HG03558 (cell line): Measurements from ENCODE around the gene DLGAP3.

Experiments
- ATAC-seq: cut with Tn5 transposase; IDR thresholded peaks from one replicate; pipeline ENCODE4 v1.9.1; 2021; ENCODE audit warnings: moderate number of reproducible peaks; ENCODE audit not compliant: unreplicated experiment; ENCODE audit errors: extremely low read depth

The DLGAP3 gene

DNA sequence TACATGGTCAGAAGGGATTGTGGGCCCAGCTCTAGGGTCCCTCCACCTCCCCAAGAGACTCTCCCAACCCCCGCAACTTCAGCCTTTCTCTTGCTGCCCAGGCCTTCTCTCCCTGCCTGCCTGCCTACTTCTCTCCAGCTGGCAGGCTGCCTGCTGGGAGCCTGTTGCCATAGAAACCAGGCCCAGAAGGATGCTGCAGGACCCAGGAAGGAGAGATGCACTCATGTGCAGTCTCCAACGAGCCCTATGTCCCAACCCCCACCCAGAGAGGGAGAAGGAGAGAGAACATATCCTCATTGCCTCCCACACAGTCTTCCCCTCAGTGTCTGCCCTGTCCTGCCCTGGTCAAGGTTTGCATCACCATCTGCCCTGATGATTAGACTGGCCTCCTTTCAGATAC, 59.1 kb downstream of the DLGAP3 start:
- no peak for ATAC-seq

DNA sequence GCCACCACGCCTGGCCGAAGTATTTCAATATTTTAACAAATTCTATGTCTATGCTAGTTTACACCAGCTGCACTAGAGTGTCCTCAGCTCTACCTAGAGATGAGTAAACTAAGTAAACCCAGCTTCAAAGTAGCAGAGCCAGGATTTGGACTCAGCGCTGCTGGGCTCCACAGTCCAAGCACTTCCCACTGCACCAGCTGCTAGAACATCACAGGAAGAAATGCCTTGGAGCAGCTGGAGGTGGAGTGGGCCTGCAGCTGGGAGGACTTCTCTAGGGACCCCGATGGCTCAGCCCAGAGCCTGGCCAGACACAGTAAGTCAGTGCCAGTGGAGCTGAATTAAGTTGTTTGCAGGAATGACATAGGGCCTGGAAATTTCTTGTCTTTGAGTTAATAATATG, 59.7 kb downstream of the DLGAP3 start:
- ATAC-seq = no peak

DNA sequence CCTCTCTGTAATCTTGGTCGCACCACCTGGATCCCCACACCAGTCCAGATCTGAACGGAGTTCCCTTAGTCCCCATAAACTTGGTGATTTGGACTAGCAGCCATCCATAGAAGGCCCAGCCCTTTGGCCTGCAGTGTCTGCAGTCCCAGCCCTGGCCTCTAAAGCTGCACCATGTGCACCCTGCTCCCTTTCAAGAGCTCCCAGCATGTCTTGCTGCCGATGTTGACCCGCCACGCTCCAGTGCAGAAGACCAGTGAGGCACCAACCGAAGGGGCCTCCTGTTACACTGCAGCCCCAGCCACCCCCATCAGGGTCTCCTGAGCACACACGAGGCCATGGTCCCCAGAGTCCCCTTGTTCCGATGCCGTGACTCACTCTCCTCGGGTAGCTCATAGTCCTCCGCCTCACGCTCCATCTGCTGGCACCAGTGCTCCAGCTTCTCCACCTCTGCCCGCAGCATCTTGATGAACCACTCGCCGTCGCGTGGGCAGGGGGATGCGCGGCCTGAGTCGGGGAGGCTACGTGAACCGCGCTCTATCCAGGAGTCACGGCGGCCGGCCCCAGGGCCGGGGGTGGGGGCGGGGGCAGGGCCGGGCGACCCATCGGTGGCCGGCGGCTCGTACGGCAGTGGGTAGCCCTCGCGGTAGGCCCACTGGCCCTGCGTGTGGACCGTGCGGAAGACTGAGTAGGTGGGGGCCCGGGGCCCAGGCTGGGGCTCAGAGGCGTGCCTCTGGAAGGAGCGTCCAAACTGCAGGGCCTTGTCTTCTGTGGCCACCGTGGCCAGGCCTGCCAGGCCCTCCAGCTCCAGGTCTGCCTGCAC, 61.0 kb downstream of the DLGAP3 start:
- ATAC-seq = no peak

DNA sequence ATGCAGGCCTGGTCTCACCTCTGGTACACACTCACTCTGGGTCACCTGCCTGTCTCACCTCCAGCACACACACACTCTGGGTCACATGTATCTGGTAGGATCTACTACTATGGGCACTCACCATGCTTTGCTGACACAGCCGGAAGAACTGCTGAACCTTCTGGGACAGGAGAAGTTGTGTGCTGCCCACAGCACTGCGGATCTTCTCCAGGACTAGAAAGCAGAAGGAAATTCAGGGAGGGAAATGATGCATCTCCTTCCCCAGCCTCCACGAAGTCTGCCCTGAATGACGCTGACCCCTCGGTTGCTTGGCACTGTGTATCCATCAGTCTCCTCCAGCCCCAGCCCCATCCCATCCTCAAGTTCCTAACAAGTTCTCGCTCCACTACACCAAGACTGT, 62.0 kb downstream of the DLGAP3 start:
- ATAC-seq = no peak

DNA sequence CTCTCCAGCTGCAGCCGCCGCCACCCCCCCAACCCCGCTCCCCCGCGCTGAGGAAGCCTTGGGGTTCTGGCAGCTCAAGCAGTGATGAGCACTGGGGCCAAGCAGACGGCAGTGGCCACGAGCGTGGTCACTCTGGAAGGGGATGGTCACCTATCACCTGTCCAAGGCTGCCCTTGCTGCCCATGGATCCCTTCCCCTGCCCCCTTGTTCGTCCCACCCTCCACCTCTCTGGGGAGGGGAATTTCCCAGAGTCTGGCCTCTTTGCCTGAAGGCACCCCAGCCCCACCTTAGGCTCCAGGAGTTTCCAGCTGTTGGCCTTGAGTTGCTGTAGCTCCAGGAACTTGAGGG, 62.7 kb downstream of the DLGAP3 start:
- no peak for ATAC-seq

DNA sequence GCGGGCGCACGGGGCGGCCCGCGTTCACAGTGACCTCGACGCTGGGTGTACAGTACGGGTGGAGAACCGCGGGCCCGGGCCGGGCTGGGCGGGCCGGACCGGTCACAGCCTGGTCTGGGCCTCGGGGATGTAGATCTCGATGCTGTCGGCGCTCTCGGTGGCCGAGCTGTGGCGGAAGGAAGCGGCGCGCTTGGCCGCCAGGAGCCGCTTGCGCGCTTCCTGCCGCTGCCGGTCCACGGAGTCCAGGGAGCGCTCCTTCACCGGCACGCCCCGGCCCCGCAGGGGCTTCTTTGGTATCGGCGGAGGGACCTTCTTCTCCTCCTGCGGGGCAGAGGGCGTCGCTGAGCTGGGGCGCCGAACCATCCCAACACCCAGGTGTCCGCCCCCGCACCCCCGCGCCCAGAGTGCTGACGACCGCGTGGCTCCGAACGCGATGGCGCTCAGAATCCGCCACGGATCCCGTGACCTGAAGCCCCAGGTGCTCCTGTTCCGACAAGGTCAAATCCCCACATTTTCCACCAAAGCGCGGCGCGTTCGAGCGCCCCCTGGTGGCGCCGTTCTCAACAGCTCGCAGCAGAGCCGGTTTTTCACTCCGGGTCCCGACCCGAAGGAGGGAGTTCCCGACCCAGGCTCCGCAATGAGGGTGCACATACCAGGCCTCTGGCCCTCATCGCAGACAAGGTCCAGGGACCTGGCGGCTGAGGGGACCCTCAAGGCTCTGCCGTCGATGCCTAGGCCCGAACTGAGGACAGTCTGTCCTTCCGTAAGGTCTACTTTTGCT, 63.3 kb downstream of the DLGAP3 start:
- ATAC-seq = no peak

DNA sequence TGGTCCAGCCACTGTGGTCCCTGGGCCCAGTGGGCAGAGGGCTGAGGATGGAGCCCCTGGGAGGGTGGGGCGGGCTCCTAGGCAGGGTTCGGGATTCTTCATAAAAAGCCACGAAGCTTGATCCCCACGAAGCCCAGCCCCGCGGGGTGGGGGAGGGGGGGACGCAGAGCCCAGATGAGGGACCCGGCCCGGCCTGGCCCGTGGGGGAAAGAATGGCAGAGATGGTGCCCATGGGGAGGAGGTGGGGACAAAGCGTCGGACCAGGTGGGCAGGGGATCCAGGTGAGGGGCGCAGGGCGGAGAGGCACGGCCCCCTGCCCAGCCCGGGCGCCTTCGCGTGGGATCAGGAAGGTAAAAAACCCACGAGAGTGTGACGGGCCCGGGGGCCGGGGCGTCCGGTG, 63.9 kb downstream of the DLGAP3 start:
- ATAC-seq = no peak

DNA sequence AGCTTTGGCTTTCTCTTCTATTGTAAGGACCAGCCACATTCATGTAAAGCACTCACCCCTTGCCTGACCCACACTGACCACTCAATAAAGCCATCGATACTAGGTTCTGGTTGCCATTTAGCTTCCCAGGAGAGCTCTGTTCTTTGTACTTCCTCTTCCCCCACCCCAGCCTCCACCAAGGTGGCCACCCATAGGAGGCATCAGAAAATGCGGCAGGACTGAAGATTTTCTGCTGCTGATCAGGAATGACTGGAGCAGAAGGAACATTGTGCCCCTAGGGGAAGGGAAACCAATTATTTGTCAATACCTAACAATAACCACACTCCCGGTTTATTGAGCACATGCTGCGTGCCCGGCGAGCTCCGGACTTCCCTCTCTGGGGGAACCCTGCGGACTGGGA, 64.7 kb downstream of the DLGAP3 start:
- no peak for ATAC-seq

DNA sequence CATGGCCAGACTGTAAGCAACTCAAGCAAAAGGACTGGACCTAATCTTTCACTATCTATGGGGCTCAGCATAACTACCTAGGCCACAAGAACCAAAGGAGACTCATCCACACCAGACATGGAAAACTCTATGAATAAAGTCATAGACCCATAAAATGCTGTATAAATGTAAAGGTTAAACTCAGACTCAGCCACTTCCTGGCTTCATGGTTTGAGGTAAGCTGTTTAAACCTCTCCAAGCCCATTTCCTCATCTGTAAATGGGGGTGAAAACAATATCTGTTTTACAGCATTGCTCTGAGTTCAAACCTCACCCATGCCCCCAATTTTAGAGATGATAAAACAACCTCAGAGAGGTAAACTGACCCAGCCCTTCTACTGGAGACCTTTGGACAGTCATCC, 65.9 kb downstream of the DLGAP3 start:
- ATAC-seq = no peak

DNA sequence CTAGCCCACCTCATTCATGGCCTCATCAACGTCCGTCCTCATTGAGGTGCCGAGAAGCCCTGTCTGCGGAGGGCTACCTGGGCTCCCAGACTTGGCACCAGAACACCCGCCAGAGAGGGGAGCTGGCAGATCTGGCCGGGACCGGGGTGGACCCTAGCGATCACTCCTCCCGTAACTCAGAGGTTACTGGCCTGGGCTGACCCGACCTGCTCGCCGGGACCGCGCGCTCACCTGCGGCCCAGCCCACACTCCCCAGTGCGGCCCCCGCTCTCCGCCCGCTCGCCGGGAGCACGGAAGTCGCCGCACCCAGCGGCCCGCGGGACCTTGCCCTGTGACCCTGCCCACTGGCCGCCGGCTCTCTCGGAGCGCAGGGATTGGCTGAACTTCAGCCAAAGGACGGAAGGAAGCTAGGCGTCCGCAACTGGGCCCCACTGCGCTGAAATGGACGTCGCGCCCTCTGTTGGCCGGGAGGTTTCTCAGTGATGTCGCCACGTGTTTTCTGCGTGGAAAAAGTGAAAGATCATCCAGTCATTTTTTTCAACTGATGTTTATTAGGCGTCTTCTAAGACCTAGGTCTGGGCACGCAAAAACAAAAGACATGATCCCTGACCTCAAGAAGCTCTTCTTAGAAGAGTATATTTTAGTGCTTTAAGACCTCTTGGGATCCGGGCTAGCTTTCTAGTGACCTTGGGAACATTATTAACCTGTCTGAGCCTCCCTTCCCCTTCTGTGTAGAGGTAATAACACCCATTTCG, 69.8 kb downstream of the DLGAP3 start, which contains the start of gene SMIM12:
TSS of gene SMIM12 (minus strand) at position 304 of the 755 bp plus-strand sequence. CDS start 3,772 bp downstream, outside the sequence.
- ATAC-seq = peak; percentile 81

DNA sequence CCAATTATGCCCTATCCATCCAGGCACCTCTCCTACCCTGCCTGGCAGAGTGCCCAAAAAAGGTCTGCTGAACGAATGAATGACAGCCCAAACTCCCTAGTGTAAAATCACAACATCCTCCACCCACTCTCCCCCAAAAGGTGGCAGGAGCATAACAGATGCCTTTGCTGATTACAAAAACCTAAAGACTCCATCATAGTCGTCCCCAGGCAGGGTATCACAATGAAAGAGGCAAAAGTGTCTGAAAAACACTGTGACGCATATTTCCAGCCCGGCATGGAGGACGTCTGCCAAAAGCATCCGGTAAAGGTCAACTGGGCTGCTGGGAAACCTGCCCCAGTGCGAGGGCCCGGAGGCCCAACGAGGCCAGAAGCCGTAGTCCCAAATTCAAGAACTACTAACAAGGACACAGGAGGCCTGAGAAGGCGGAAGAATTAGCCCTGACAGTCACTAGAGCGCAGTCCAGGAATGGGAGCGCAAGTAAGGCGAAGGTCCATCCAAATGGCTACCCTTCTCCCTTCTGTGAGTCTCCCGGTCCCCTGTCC, 70.5 kb downstream of the DLGAP3 start:
- ATAC-seq = no peak

DNA sequence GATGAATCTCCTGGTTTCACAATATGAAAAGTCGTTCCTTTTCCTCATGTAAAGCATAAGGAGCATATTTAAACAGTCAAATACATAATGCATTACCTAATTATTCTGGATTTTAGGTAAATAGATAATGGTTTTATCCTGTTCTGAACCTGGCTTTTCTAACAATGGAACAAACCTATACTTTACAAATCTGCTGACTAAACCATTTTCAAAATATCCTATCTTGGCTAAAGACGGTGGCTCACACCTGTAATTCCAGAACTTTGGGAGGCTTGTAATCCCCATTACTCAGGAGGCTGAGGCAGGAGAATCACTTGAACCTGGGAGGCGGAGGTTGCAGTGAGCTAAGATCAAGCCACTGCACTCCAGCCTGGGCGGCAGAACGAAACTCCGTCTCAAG, 72.8 kb downstream of the DLGAP3 start:
- no peak for ATAC-seq

DNA sequence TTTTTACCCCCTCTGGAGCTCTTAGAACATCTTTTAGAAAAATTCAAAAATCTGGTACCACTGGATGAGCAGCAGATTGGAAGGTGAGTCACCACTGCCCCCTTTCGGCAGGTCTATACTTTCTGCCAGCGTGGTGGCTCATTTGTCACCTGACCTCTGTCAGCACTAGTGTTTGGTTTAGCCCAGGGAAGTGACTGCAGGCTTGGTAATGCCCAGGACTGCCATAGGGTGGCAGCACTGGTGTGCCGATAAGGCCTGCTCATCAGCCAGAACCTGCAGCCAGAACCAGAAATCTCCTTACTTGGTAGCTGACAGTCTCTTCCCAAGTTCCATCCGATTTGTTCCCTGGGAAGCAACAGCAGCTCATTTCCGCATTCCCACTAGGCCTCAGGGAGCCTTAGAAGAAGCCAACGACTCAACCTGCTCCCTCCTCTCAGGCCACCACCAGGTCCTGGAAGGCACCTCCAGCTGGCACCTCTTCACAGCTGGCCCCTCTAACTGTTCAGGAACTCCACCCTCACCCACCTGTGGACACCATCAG, 76.7 kb downstream of the DLGAP3 start:
- no peak for ATAC-seq

DNA sequence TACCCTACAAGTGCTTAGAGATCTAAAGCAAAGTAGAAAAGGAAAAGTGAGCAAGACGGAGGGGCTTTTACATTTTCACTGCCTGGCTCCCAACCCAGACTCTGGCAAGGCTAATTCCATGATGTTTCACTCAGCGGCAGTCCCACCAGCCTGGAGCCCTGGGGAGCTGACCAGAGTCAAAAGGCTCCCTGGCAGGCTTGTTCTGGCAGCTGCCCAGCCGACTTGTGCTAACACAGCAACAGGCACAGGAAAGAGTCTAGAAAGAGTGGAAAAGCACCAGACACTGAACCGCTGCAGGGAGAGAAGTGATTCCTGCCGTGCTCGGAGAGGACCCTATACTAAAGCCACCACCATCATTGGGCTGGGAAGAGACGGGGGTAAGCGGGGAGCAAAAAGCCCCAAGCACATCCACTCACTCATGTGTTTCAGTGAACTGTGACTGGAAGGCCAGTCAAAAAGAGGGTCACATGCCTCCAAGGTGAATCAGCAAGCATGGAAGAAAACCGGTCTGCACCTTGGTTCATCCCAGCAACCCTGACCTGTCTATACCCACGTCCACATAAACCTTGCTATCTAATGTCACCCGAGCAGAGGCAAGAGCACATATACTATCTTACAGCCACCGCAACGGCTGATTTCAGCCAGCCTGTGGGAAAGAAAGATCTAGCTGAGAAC, 77.9 kb downstream of the DLGAP3 start:
- no peak for ATAC-seq

DNA sequence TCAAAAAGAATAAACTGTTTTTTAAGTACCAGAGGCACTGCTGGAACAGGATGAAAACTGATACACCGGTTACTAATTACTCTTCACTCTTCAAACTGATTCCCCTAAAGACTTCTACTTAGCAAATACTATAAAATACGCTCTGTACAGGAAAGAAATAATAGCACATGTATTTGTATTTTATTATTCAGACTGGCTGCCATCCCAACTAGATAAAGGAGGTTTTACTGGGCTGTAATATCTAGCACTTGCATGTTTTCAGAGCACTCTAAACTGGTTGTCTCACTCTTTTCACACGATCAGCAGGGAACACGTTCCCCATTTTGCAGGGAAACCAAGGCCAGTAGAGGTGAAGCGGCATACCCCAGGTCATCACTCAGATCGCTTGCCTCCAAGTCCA, 79.1 kb downstream of the DLGAP3 start:
- ATAC-seq = no peak

DNA sequence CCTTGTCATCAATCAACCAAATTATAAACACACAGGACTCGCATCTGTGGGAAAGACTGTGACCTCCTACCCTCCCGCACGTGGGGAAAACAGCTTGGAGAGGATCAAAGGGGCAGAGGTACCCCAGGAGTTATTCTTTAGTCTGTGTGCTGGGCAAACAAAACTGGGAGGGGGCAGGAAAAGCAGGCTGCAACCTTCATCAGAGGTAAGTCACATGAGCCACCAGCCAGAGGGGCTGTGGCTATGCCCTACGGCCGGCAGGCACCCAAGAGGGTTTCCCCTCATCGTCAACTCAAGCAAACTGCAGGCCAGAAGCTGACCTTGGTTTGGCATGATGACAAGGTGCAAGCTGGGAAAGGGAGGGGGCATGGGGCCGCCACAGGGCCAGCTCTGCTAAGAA, 82.4 kb downstream of the DLGAP3 start:
- ATAC-seq = no peak

DNA sequence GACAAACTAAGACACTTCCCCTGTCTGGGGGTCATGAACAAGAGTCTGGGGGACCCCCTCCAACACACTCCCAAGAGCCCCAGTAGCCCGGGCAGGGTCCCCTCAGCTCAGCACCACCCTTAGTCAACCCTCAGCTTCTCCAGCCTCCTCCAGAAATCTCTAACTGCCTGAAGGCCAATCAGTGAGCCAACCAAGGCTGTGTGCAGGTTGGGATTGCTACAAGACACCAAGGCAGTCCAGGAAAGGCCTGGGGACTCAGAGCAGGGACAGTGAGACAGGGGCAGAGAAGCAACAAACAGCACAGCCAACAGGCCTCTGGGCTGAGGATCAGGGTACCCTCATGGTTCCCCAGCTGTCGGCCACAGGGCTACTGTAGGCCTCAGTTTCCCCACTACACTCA, 83.2 kb downstream of the DLGAP3 start:
- ATAC-seq = no peak

DNA sequence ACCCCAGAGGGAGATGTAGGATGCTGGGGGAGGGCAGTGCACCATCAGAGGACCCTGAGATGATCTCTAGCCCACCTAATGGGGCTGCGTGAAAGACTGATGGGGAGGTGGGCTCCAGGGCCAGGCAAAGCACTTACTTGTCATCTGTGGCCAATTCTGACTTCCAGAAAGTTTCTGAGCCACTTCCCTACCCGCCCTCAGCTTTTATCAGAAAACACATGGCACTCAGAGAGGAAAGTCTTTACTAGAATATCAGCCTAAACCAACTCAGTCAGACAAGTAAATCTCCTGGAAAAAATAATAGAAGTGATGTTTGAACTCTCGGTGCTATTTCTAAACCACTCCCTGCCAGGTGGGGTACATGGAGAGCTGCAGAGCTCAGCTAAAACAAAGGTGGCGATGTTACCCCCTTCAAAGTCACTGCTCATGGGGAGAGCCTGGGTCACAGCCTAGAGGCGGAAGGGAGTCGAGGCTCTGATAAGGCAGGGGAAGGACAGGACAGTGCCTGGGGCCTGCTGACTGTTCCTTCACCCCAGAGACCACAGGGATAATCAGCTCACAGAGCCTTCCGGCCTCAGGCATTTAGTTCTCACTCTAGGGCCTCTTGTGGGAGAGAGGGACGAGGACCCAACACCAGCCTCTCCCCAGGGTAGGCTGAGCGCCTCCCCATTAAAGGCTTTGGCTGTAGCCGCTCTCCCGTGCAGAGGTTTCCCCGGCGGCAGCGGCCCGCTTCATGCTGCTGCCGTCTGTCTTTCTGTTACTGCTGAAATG, 84.1 kb downstream of the DLGAP3 start:
- ATAC-seq = no peak

DNA sequence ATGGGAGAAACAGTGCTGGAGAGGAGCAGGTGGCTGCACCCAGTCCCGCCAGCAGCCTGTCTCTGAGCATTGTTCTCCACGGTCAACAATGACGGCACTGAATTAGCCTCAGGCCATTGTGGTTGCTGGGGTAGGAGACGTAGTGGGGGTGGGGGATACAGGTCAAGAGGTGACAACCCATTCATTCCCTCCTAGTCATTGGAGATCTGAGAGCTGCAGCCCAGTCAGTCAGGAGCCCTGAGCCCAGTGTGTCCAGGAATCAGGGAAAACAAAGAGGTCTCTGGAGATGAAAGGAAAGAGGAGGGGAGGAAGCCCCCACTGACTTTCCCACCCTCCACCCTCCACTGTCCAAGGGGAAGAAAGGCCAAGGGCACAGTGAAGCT, 85.2 kb downstream of the DLGAP3 start:
- ATAC-seq = no peak
